Mucosa of stomach (tissue), 1 donor: ENCODE measurements around the gene FBXO11.
"Not testable (repeated sequence)": the region's sequence is repeated elsewhere in the genome, so short reads cannot be mapped to it uniquely, and the experiment has no call there.

ENCODE experiments used
- H3K27me3 ChIP-seq: one replicate; pipeline ENCODE4 v1.7.0; 2013; ENCODE audit warnings: mild to moderate bottlenecking, low read length; ENCODE audit not compliant: control insufficient read depth, insufficient read depth
- H3K36me3 ChIP-seq: one replicate; pipeline ENCODE4 v1.7.0; 2013; ENCODE audit warnings: low read length; ENCODE audit not compliant: control insufficient read depth, insufficient read depth
- H3K4me1 ChIP-seq: one replicate; pipeline ENCODE4 v1.7.0; 2013; ENCODE audit warnings: mild to moderate bottlenecking, low read length; ENCODE audit not compliant: control insufficient read depth, insufficient read depth
- H3K4me3 ChIP-seq: one replicate; pipeline ENCODE4 v1.7.0; 2013; ENCODE audit warnings: low read length
- H3K9ac ChIP-seq: one replicate; pipeline ENCODE4 v1.7.0; 2013; ENCODE audit warnings: mild to moderate bottlenecking, low read length, moderate library complexity
- H3K9me3 ChIP-seq: one replicate; pipeline ENCODE4 v1.7.0; 2013; ENCODE audit warnings: mild to moderate bottlenecking, low read length, moderate library complexity; ENCODE audit not compliant: control insufficient read depth
- donor health status: Pancreatic carcinoma.

The FBXO11 gene

DNA sequence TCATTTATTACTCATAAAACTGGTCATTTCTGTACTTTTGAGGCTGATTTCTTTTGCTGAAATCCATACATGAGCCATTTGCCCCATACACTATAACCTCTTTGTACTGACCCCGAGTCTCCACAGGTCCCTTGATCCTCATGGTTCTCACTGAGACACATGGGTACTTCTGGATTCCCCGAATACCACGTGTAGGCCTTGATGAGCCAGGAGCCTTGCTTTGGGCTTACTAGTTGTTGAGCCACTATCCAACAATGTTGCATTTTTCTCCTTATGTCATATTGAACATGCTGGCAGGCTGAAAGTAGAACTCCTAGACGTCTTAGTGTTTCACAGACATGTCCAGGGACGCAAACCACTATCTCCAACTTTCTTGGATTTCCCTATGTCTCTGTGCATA, 2.4 kb upstream of the FBXO11 start:
- Histone ChIP-seq H3K4me1 (no peaks in the 10 kb centered on the region), H3K36me3 (no peaks in the 10 kb centered on the region), H3K4me3 (no peak overlapping the region), H3K9me3 (no peaks in the 10 kb centered on the region), H3K27me3 (no peaks in the 10 kb centered on the region), H3K9ac (no peak overlapping the region)

GRCh38 chr2:47907039-47907781, 912 bp upstream of the FBXO11 start:
- Histone ChIP-seq H3K36me3 (no peaks in the 10 kb centered on the region), H3K9me3 (no peaks in the 10 kb centered on the region), H3K4me3 (peak overlapping the region; percentile 24), H3K9ac (peak overlapping the region; percentile 71), H3K27me3 (no peaks in the 10 kb centered on the region), H3K4me1 (no peaks in the 10 kb centered on the region)

GRCh38 chr2:47905386-47906156, 727 bp downstream of the FBXO11 start:
- Histone ChIP-seq H3K36me3 (no peaks in the 10 kb centered on the region), H3K9ac (peak overlapping the region; percentile 95), H3K4me1 (no peaks in the 10 kb centered on the region), H3K27me3 (no peaks in the 10 kb centered on the region), H3K4me3 (peak overlapping the region; percentile 65), H3K9me3 (no peaks in the 10 kb centered on the region)

- no peaks in the 10 kb centered on the region for H3K9me3 ChIP-seq
- H3K4me3 ChIP-seq, result peak overlapping the region; percentile 75
Observed at GRCh38 chr2:47903781-47904490, 2.4 kb downstream of the FBXO11 start.

DNA sequence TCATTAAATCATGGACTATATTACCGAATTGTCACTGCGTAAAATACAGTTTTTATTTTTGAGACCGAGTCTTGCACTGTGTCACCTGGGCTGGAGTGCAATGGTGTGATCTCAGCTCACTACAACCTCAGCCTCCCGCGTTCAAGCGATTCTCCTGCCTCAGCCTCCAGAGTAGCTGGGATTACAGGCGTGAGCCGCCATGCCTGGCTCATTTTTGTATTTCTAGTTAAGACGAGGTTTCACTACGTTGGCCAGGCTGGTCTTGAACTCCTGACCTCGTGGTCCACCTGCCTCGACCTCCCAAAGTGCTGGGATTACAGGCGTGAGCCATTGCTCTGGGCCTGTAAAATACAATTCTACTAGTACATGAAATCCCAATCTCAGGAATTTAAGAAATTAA, 4.4 kb downstream of the FBXO11 start:
- not testable (repeated sequence) for H3K4me1 ChIP-seq, H3K9ac ChIP-seq

More at GRCh38 chr2:47903781-47904490, 2.4 kb downstream of the FBXO11 start:
- H3K4me1 ChIP-seq, result no peaks in the 10 kb centered on the region
- H3K27me3 ChIP-seq, result no peaks in the 10 kb centered on the region
- peak overlapping the region; percentile 95 for H3K9ac ChIP-seq
- H3K36me3 ChIP-seq, result no peaks in the 10 kb centered on the region

DNA sequence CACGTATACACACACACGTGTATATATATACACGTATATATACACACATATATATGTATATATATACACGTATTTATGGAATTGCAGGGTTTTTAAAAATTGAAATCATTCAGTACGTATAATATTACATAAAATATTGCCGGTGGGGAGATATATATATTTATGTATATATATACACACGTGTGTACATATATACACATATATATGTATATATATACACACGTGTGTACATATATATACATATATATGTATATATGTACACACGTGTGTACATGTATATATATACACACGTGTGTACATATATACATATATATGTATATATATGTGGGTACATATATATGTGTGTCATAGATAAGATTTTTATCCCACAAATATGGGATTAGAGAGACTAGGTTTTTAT, 5.4 kb downstream of the FBXO11 start:
- Histone ChIP-seq H3K9ac (no peak overlapping the region), H3K4me3 (no peak overlapping the region), H3K4me1 (no peaks in the 10 kb centered on the region)

More for the DNA sequence above, 4.4 kb downstream of the FBXO11 start:
- H3K4me3 ChIP-seq, H3K9me3 ChIP-seq, H3K36me3 ChIP-seq, H3K27me3 ChIP-seq: not testable (repeated sequence)

DNA sequence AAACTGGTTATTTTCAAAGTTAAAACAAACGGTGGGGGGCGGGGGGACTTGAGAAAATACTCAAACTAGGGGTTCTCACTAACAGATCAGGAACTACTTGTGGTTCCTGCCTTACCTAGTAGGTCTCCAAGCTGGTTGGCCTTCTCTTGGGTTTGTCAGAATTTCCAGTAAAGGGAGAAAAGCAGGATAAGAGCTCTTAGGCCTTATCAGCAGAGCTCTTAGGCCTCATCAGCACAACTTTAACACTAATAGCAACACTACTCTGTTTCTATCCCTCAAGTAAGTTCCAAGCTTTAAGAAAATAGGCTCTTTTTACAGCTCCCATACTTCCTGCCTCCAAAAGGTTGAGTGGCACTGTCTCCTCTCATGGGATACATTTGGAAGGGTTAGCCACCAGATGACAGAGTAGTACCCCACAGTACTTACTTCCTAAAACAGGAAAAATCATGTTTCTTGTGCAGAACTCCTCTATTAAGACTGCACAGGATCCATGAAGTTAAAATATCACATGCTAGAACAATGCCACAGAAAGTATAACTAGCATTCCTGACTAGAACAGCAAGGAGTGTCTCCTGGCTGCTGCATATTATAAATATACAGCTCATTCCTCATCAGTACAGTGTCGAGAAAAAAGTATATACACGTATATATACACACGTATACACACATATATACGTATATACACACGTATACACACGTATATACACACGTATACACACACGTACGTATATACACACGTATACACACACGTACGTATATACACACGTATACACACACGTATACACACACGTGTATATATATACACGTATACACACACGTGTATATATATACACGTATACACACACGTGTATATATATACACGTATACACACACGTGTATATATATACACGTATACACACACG, 6.1 kb downstream of the FBXO11 start:
- Histone ChIP-seq H3K9me3 (no peaks in the 10 kb centered on the region), H3K4me1 (no peaks in the 10 kb centered on the region), H3K36me3 (no peaks in the 10 kb centered on the region), H3K27me3 (no peaks in the 10 kb centered on the region), H3K4me3 (no peak overlapping the region), H3K9ac (no peak overlapping the region)

More for the DNA sequence above, 5.4 kb downstream of the FBXO11 start:
- Histone ChIP-seq H3K9me3 (no peaks in the 10 kb centered on the region), H3K27me3 (no peaks in the 10 kb centered on the region), H3K36me3 (no peaks in the 10 kb centered on the region)

DNA sequence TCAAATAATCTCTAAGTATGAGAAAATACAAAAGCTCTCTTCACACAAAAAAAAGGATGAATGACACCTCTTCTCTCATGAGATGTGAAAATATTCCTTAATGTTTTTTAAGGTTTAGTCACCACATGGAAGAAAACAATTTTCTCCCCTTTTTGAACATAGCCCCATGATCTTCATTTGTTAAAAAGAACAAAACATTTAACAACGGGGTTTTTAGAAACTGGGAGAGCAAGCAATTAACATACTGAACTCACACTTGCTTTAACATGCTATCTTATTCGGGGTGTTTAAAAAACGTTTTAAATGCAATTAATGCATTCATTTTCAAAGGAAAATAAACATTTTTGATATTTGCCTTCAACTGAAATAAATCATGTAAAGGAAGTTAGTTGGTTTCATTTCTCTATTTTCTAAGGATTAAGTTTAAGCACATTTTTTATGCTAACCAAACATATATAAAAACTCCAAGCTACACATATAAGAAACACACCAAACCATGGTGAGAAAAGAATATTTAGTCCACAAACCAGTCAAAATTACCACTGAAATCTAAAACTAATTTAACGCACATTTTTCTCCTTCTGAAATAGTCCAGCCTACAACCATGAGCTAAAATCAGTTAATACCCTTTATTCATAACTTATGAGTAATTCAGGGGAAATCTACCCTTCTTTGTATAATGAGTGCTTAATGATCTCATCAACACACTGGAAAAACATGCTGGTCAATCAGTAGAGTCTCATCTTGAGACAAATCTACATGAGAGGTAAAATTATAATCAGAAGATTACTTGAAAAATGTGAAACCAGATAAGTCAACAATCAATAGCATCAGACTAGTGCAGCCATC, 8.2 kb downstream of the FBXO11 start:
- no peaks in the 10 kb centered on the region for H3K4me1 ChIP-seq
- H3K27me3 ChIP-seq, result no peaks in the 10 kb centered on the region
- no peak overlapping the region for H3K9ac ChIP-seq
- no peaks in the 10 kb centered on the region for H3K36me3 ChIP-seq
- no peaks in the 10 kb centered on the region for H3K9me3 ChIP-seq
- no peak overlapping the region for H3K4me3 ChIP-seq

- not testable (repeated sequence) for H3K9ac ChIP-seq, H3K27me3 ChIP-seq, H3K4me3 ChIP-seq, H3K4me1 ChIP-seq, H3K9me3 ChIP-seq, H3K36me3 ChIP-seq
Observed at GRCh38 chr2:47897191-47897882, 9.0 kb downstream of the FBXO11 start.

DNA sequence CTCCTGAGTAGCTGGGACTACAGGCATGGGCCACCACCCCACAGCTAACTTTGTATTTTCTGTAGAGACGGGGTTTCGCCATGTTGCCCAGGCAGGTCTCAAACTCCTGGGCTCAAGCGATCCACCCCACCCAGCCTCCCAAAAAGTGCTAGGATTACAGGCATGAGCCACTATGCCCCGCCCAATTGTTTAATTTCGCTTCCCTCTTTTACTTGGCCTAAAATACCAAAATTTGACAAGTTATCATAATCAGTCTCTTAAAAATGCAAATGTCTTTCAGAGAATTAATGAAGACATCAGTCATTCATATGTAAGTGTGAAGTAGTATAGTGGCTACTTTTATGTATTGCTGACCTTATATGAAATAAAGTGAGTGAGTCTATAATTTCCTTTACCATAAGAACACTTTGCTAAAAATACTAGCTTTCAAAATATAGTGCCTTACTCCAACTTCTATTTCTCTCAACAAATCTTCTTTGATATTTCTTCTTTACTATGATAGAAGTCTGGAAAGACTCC, 9.8 kb downstream of the FBXO11 start:
- Histone ChIP-seq H3K36me3 (no peaks in the 10 kb centered on the region), H3K4me3 (no peak overlapping the region), H3K4me1 (no peaks in the 10 kb centered on the region), H3K27me3 (no peaks in the 10 kb centered on the region), H3K9ac (no peak overlapping the region), H3K9me3 (no peaks in the 10 kb centered on the region)
